ENCODE results near the gene KLHL10.

GRCh38 chr17:41835214-41835799 lies 2.3 kb upstream of the KLHL10 start:
- TF ChIP-seq CTCF (IDR thresholded peaks at IDR 0.05) = no peak
- no peak for TF ChIP-seq SIN3A (IDR thresholded peaks at IDR 0.05; ENCODE audit: borderline replicate concordance, insufficient read depth, low read depth, low read length)
- no peak for TF ChIP-seq POLR2AphosphoS5 (IDR thresholded peaks at IDR 0.05; ENCODE audit: low read depth, low read length)

All from Panc1 (cell line).